Stimulated activated naive CD8-positive, alpha-beta T cell treated with anti-CD3 and anti-CD28 coated beads, Interleukin-15, Interleukin-2, amounts not matched to agents 100 U/mL and 50 U/mL, for 24 hours (primary cell): Measurements from ENCODE around the gene MAMLD1.
A peak's percentile ranks its signal among the peaks of the same experiment; 100 is the strongest.

ENCODE experiments used
- ATAC-seq: fragments of 150-1000 bp; cut with Tn5 transposase; one replicate; pipeline ENCODE4 v1.10.0; 2021
- DNase-seq: peaks from one replicate; pipeline ENCODE4 v3.0.0; 2021

Gene MAMLD1

GRCh38 chrX:150357790-150358189 lies 5.3 kb upstream of the MAMLD1 start:
- ATAC-seq, result no peak
- no peak for DNase-seq

DNA sequence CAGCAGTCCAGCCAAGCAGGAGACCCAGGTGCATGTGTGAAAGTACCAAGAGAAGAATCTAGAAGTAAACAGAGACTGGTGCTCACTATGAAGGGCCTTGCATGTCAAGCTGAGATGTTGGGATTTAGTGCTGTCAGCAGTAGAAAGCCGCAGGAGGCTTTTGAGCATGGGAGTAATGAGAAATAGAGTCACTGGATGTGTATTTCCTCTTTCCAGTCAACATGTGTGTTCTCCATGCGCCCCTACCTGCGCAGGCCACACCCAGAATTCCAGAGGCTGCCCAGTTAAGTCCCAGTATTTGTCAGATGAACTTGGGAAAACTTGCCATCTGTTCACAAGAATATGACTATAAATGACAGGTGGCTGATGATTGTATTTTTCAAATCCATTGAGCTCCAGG lies 4.5 kb upstream of the MAMLD1 start:
- ATAC-seq, result no peak

DNA sequence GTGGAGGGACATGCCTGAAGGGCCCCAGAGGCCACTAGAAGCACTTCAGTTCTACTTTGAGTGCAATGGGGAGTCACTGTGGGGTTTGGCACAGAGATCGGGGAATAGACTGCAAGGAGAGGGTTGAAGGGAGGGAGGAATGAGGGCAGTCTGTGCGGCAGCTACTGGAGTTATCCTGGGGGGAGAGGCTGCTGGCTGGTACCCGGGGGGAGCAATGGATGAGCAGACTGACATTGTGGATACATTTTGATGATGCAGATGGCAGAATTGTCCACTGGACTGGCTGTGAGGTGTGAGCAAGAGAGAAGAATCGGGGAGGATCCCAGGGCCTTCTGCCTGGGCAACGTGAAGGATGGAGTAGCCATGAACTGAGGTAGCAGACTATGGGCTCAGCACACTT lies 2.8 kb upstream of the MAMLD1 start:
- ATAC-seq (no peak), DNase-seq (no peak)

More for the DNA sequence above, 4.5 kb upstream of the MAMLD1 start:
- DNase-seq, result no peak

- ATAC-seq (no peak), DNase-seq (peak; percentile 22)
Observed at GRCh38 chrX:150361070-150361776, 1.9 kb upstream of the MAMLD1 start.

DNA sequence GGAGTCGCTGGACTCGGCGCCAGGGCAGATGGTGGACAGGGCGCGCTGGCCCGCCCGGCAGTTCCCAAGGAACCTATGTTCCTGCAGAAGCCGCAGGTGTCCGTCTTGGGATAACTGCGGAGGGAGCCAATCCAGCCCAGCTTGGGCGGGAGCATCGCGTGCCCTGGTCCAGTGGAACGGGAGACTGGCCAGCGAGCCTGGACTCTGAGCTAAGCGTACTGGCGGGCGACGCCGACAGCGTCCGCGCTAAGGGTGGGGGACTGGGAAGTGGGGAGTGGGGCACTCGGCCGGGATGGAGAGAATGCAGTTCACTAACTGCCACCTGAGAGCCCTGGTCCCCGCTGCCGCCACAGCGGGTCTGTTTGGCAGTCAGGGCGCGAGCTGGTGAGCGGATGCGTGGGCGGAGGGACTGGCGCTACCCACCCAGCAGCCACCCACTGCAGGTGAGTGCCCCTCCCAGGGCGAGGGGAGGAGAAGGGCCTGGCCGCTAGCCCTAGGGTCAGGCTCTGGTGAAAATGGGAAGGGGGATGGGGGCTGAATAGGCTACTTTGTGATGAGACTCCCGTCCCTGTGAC lies 1.3 kb upstream of the MAMLD1 start:
- no peak for ATAC-seq
- DNase-seq, result peak; percentile 26

DNA sequence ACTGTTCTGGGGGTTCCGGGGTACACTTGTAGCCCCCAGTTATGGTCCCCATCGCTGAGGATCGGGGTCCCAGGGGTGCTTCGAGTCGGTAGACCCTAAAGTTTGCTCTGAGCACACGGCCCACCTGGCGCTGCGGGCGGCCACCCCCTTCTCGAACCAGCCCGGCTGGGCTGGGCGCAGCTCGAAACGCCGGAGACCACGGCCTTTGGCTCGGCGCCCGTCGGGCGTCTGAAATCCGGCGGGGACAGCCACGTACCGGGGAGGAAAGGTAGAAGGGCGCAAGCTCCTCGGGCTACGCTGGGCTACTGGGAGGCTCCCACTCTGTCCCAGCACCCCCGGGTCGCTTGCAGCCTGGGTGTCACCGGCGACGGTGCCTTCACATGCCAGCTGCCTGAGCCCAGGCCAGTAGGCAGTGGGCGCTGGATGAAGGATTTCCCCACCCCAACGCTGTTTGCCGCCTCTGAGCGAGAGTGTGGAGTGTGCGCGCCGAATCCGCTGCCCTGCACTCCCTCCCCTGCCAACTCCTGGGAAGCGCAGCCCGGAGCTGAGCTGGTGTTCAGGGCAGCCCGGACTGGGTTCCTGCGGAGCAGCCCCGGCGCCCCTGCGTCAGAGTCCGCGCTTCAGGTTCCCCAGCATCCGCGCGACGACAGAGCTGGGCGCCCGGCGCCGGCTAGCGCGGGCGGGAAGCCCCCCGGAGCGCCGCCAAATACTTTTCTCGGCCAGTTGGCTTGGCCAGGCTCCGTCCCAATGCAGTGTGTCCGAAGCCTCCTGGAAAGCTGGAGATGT lies 637 bp downstream of the MAMLD1 start:
- peak; percentile 29 for ATAC-seq
- DNase-seq, result peak; percentile 14

GRCh38 chrX:150364347-150365050 lies 1.4 kb downstream of the MAMLD1 start:
- ATAC-seq, result no peak
- peak; percentile 17 for DNase-seq

DNA sequence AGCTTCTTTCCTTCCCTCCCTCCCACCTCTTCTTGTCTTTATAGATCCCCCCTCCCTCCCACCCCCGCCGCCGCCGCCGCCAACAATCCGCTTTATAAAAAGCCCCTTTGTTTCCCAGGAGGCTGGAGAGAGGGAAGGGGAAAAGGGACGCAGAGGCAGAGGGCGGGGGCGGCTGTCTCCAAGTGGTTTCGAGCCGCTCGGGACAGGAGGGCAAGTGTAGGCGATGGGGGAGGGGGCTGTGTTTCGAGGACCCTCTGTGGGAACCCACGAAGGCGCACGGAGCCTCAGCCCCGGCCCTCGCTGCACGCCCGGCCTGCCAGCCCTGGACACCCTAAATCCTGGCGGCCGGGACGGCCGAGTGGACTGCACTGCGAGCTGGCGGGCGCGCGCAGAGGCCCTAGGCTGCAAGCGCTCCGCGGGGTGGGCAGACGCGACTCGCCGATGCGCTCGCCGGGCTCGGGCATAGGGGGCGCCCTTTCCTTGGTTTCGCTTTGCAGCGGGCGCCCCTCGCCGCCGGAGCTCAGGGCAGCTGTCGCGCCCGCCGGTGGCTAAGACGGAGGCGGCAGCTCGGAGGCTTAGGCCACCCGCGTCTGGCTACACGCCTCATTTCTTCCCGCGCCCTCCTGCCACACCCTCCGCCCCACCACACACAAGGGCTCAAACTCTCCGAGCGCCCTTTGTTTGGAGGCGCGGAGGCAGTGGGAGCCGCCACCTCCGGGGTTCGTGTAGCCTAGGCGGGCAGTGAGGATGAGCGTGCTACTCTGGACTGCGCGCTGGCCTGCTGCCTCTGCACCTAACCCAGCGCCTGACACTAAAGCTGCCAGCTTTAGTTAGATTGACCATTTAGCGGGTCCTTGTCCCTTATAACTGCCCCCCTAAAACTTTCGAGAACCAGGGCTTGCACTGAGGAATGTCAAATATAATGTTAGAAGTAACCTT lies 2.2 kb downstream of the MAMLD1 start:
- peak; percentile 73 for DNase-seq
- ATAC-seq, result peak; percentile 42

- ATAC-seq (no peak), DNase-seq (peak; percentile 18)
Observed at GRCh38 chrX:150365990-150366911, 3.1 kb downstream of the MAMLD1 start.

- ATAC-seq, result no peak
- DNase-seq, result peak; percentile 4
Observed at GRCh38 chrX:150366951-150367545, 3.9 kb downstream of the MAMLD1 start.

DNA sequence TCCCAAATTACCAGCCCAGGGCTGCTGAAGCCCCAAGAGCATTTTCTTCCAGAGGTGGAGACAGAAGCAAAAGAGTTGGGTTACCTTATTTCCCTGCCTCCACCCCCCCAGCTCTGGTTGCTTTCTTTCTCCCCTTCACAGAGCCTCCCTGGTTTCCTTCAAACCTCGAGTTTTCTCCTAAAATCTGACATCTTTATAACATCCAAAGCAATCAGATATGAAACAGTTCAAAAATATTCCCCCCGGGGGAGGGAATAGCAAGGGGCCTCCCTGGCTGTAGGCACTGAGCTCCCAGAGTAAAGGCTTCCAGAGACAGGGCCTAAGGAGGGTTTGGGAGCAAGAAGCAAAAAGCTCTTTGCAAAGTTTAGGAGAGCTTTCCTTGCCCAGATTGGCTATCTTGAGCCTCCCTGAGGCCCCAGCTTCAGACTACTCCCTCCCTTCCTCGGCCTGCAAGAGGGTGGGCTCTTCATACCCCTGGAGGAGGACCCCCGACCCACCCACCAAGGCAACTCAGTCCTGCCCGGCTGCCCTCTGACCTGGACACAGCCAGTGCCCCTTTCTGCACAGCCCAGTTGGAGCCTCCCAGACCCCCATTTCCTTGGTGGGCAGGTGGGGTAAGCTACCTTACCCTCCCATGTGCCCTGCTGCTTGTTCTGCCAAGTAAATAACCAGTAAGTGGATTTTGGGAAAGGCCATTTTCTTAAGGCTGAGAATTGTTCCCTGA lies 7.6 kb downstream of the MAMLD1 start:
- ATAC-seq, result no peak
- no peak for DNase-seq

DNA sequence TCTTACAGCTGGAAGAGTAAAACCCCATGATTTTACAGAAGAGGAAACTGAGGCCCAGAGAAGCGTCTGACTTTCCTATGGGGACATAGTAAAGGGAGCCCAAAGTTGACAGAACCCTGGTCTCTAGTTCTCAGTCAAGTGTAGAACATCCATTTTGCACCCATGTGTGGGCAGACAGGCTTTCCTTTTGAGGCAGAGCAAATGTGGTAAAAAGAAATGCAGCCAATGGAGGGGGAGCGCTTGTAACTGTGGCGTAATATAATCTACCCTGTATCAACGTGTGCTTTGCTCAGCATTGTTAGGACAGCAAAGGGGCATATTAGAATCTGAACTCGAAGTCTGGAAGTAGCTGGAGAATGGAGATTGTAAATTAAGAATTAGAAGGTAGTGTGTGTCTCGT lies 8.8 kb downstream of the MAMLD1 start:
- DNase-seq (no peak), ATAC-seq (no peak)

GRCh38 chrX:150372280-150372679 lies 9.2 kb downstream of the MAMLD1 start:
- ATAC-seq, result no peak

GRCh38 chrX:150372756-150373155 lies 9.6 kb downstream of the MAMLD1 start:
- DNase-seq (no peak), ATAC-seq (no peak)

More at GRCh38 chrX:150372280-150372679, 9.2 kb downstream of the MAMLD1 start:
- DNase-seq, result no peak

- ATAC-seq (no peak), DNase-seq (no peak)
Observed at GRCh38 chrX:150375243-150375770, 12.2 kb downstream of the MAMLD1 start.

GRCh38 chrX:150377005-150377404 lies 13.9 kb downstream of the MAMLD1 start:
- ATAC-seq, result no peak

DNA sequence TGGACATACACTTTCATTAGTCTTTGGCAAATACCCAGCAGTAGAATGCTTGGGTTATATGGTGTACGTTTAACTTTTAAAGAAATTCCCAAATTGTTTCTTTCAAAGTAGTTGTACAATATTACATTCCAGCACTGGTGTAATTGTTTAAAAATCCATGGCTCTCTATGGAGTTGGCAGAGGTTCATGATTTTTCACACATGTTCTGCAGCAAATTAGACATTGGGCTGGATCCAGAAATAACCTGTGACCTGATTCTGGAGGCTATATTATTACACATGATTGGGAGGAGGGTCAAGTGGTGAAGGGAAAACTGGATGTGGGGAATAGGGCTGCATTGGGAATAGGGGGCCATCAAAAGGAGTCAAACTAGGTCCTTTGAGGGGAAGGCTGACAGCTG lies 41.9 kb downstream of the MAMLD1 start:
- ATAC-seq, result no peak
- DNase-seq, result no peak

More at GRCh38 chrX:150377005-150377404, 13.9 kb downstream of the MAMLD1 start:
- DNase-seq, result peak; percentile 4

DNA sequence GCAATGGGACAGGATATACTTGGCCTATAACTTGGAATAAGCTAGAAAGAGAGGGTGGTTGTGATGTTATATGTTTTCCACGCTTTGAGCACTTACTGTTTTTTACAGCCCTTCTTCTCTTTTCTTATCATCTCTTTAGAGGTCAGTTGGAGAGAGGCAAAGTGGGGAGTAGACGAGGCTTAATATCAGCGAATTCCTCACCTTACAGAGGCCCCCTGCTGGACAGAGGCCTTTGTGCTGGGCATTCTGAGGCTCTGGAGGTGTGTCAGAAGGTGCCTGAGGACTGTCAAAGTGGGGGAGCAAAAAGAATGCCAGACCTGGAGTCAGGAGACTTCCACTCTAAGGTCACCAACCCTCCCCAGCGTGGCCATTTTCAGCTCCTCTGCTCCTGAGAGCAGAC lies 42.5 kb downstream of the MAMLD1 start:
- DNase-seq (no peak), ATAC-seq (no peak)

DNA sequence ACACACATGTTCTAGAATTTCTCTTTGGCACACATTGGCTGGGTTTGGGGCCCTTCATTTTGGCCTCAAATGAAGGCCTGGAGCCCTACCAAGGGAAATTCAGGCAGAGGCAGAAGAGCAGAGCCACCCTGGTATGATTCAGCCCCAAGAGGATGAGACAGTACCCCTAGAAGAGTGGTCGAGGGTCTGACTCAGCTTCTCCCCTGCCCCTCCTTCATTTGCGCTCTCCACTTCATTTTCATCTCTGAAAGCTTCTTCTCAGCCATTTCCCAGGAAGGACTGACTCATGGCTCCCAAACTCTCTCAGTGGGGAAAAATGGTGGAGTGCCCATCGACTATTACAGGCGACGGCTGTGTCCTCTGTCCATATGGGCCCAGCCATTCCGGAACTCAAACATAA lies 43.5 kb downstream of the MAMLD1 start:
- DNase-seq (no peak), ATAC-seq (peak; percentile 65)
